Endothelial cell of umbilical vein (primary cell): ENCODE data around the gene EDAR. TPM values are rescaled to one million over a fixed set of nuclear protein-coding genes. Genes with fewer than 3 reads are reported as not detected.

Source experiments
- BruUV-seq: library from RNA; stranded (reverse); fragments of 400-500 nt; replicated peaks from 2 replicates; lab custom pipeline; 2021; lab: Mats Ljungman, UMichigan
- CTCF ChIA-PET: fragments of 300-600, 350-600 bp; sonication (Branson Sonifier 250); formaldehyde crosslinking; loops from one replicate; lab custom pipeline; 2021; ENCODE audit warnings: antibody characterized with exemption, inconsistent platforms; lab: Charles Lee
- POLR2A ChIA-PET: fragments of 300-600, 350-600 bp; sonication (Branson Sonifier 250); formaldehyde crosslinking; loops from one replicate; lab custom pipeline; 2021; ENCODE audit warnings: antibody characterized with exemption, inconsistent platforms; lab: Charles Lee
- DNase-seq: peaks from one replicate; pipeline ENCODE4 v3.0.0-alpha.2; 2011; ENCODE audit warnings: low read depth, low spot score
- FAIRE-seq: peaks from 2 replicates; lab custom pipeline; 2011; peaks lifted over from hg19 to GRCh38; lab: Jason Lieb, UNC
- H2AFZ ChIP-seq: 2 replicates; pipeline ENCODE4 v1.6.0; 2012; ENCODE audit warnings: low read depth, low read length, control low read depth, inconsistent platforms
- H3K27ac ChIP-seq: 2 replicates; pipeline ENCODE4 v1.5.1; 2011; ENCODE audit warnings: low read depth, mild to moderate bottlenecking, control low read depth, low read length, moderate library complexity; ENCODE audit not compliant: insufficient read depth
- H3K27me3 ChIP-seq, 2 experiments: 2 replicates each; pipeline versions ENCODE4 v1.6.0 to v1.6.1; 2011; ENCODE audit warnings: low read length in 2 of 2, mixed read lengths in 1 of 2; ENCODE audit not compliant: control insufficient read depth in 2 of 2, insufficient read depth in 2 of 2
- H3K36me3 ChIP-seq, 2 experiments: 2 replicates in 1 of 2; 3 replicates in 1 of 2; pipeline ENCODE4 v1.5.1; 2011; ENCODE audit warnings: low read length in 2 of 2, mild to moderate bottlenecking in 1 of 2, moderate library complexity in 1 of 2; ENCODE audit not compliant: control insufficient read depth in 2 of 2, insufficient read depth in 2 of 2; ENCODE audit errors: extremely low read depth in 1 of 2
- H3K4me1 ChIP-seq: 3 replicates; pipeline ENCODE4 v1.5.1; 2011; ENCODE audit warnings: mild to moderate bottlenecking, low read length; ENCODE audit not compliant: control insufficient read depth, insufficient read depth; ENCODE audit errors: extremely low read depth
- H3K4me2 ChIP-seq: 2 replicates; pipeline ENCODE4 v1.6.1; 2011; ENCODE audit warnings: low read length, control low read depth, mixed read lengths; ENCODE audit not compliant: insufficient read depth
- H3K4me3 ChIP-seq, 3 experiments: fragments of 200-600 bp in 1 of 3; sonication (generic), shearing (Covaris generic) in 1 of 3; replicated peaks in 1 of 3; 2 replicates each; pipeline ENCODE4 v1.5.1; 2011 to 2016; ENCODE audit warnings: control low read depth in 3 of 3, low read length in 3 of 3, mild to moderate bottlenecking in 2 of 3, inconsistent platforms in 1 of 3, low read depth in 1 of 3, moderate library complexity in 1 of 3; ENCODE audit not compliant: insufficient read depth in 1 of 3
- H3K79me2 ChIP-seq: 2 replicates; pipeline ENCODE4 v1.6.0; 2012; ENCODE audit warnings: low read length, inconsistent platforms; ENCODE audit not compliant: control insufficient read depth, insufficient read depth
- H3K9ac ChIP-seq: replicated peaks from 2 replicates; pipeline ENCODE3; 2011; ENCODE audit warnings: low read length, control low read depth; ENCODE audit not compliant: insufficient read depth; ENCODE audit errors: extremely low read depth
- H3K9me1 ChIP-seq: replicated peaks from 3 replicates; pipeline ENCODE4 v1.6.0; 2011; ENCODE audit warnings: mild to moderate bottlenecking, low read length; ENCODE audit not compliant: control insufficient read depth, insufficient read depth; ENCODE audit errors: extremely low read depth
- H3K9me3 ChIP-seq: replicated peaks from 2 replicates; pipeline ENCODE4 v1.5.1; 2012; ENCODE audit warnings: low read length, inconsistent platforms; ENCODE audit not compliant: control insufficient read depth, insufficient read depth
- H4K20me1 ChIP-seq: replicated peaks from 2 replicates; pipeline ENCODE3; 2011; ENCODE audit warnings: mild to moderate bottlenecking, low read length; ENCODE audit not compliant: control insufficient read depth, insufficient read depth; ENCODE audit errors: extremely low read depth
- EZH2 ChIP-seq: IDR thresholded peaks from 2 replicates; pipeline ENCODE4 v1.6.1; 2012; ENCODE audit warnings: borderline replicate concordance, low read depth, mild to moderate bottlenecking, moderate library complexity, low read length, inconsistent platforms; ENCODE audit not compliant: severe bottlenecking
- FOS ChIP-seq: IDR thresholded peaks from 2 replicates; pipeline ENCODE4 v1.6.1; 2011; ENCODE audit warnings: mild to moderate bottlenecking, low read length, moderate library complexity, borderline replicate concordance; ENCODE audit not compliant: insufficient read depth
- GATA2 ChIP-seq: IDR thresholded peaks from 2 replicates; pipeline ENCODE4 v1.7.0; 2011; ENCODE audit warnings: low read depth, mild to moderate bottlenecking, moderate library complexity, mixed read lengths, low read length; ENCODE audit not compliant: insufficient read length, insufficient read depth
- JUN ChIP-seq: IDR thresholded peaks from 2 replicates; pipeline ENCODE4 v1.6.1; 2011; ENCODE audit warnings: borderline replicate concordance, low read depth; ENCODE audit not compliant: insufficient read length, insufficient read depth
- POLR2A ChIP-seq: IDR thresholded peaks from 2 replicates; pipeline ENCODE4 v1.6.1; 2012; ENCODE audit warnings: low read depth, mild to moderate bottlenecking, control low read depth, low read length
- POLR2AphosphoS5 ChIP-seq: IDR thresholded peaks from 2 replicates; pipeline ENCODE4 v1.6.1; 2012; ENCODE audit warnings: low read depth, mild to moderate bottlenecking, control low read depth, low read length, moderate library complexity; ENCODE audit not compliant: insufficient read depth
- dilution Hi-C: fragments of 300-500 bp; cut with MboI; formaldehyde crosslinking; loops from one replicate; pipeline ENCODE4 v1.15.0; 2019; ENCODE audit warnings: low sequenced_read_pairs; ENCODE audit not compliant: extremely low pct_ligation_motif_present
- intact Hi-C: fragments of 100-400 bp; cut with micrococcal nuclease; formaldehyde crosslinking; loops from one replicate; pipeline ENCODE4 v1.10.0; 2022
- polyA plus RNA-seq, 4 experiments: library from polyadenylated mRNA; depleted of rRNA in 3 of 4; stranded (reverse) in 3 of 4; unstranded in 1 of 4; fragments of >200 nt; gene quantifications; 2 replicates each; pipeline versions ENCODE4 v1.2.1 to v1.2.3, GENCODE V29; 2011 to 2012; ENCODE audit warnings: missing spikeins in 1 of 4
- total RNA-seq: library from RNA; stranded (reverse); gene quantifications from 2 replicates; pipeline ENCODE4 v1.2.3, GENCODE V29; 2021
- TF ChIP-seq, protein P1 (sequence below), 2 donors: IDR thresholded peaks; 1 replicate in 1 of 2; 2 replicates in 1 of 2; pipeline ENCODE4 v1.5.1; 2011; ENCODE audit warnings: low read length in 2 of 2, mild to moderate bottlenecking in 2 of 2, moderate library complexity in 2 of 2, control low read depth in 1 of 2, inconsistent platforms in 1 of 2, low read depth in 1 of 2; ENCODE audit not compliant: insufficient read depth in 1 of 2; ENCODE audit errors: extremely low read depth in 1 of 2
- TF ChIP-seq, protein P2 (sequence below): IDR thresholded peaks from 2 replicates; pipeline ENCODE4 v1.6.1; 2011; ENCODE audit not compliant: insufficient read depth, insufficient read length

The EDAR gene
- total and polyA plus RNA-seq, 2 donors (not counting 3 experiments of a cell fraction or from before 2014, with no cell fraction given): not detected

DNA sequence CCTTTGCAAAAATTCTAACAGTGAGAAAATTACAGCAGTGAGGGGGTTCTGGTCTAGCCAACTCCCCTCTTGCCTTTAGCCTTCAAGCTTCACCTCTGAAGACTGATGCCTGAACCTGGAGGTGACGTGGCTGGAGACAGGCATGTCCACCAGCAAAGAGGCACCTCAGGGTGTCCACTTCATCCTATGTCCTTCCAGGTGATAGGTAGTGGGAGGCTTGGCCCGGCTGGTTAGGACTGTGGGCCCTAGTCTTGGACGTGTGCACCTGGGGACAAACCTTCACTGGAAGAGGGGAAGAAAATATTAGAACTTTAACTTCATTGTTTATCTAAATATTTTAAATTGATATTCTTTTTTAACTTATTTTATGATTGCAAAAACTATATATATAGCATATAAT, 35.5 kb upstream of the EDAR start:
- H3K36me3 ChIP-seq: no peaks in the 10 kb centered on the region
- no peaks in the 10 kb centered on the region for H3K9me3 ChIP-seq
- ChIA-PET POLR2A (no interaction called here), CTCF (no interaction called here)
- no TSS peak for BruUV-seq
- TF ChIP-seq, protein P1, sequence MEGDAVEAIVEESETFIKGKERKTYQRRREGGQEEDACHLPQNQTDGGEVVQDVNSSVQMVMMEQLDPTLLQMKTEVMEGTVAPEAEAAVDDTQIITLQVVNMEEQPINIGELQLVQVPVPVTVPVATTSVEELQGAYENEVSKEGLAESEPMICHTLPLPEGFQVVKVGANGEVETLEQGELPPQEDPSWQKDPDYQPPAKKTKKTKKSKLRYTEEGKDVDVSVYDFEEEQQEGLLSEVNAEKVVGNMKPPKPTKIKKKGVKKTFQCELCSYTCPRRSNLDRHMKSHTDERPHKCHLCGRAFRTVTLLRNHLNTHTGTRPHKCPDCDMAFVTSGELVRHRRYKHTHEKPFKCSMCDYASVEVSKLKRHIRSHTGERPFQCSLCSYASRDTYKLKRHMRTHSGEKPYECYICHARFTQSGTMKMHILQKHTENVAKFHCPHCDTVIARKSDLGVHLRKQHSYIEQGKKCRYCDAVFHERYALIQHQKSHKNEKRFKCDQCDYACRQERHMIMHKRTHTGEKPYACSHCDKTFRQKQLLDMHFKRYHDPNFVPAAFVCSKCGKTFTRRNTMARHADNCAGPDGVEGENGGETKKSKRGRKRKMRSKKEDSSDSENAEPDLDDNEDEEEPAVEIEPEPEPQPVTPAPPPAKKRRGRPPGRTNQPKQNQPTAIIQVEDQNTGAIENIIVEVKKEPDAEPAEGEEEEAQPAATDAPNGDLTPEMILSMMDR (IDR thresholded peaks at IDR 0.05; ENCODE audit: extremely low read depth in 1 of 2, insufficient read depth in 1 of 2, low read depth in 1 of 2, low read length in 2 of 2): no peak
- TF ChIP-seq, protein P2, sequence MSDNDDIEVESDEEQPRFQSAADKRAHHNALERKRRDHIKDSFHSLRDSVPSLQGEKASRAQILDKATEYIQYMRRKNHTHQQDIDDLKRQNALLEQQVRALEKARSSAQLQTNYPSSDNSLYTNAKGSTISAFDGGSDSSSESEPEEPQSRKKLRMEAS: no peak
- TF ChIP-seq GATA2 (no peak), FOS (no peak), JUN (no peak), POLR2A (no peak), EZH2 (no peak), POLR2AphosphoS5 (no peak)
- no peak overlapping the region for H3K4me2 ChIP-seq
- H3K27ac ChIP-seq: no peak overlapping the region
- intact Hi-C loops (no loop called here), dilution Hi-C loops (no loop called here)
- H3K79me2 ChIP-seq: no peaks in the 10 kb centered on the region
- no peaks in the 10 kb centered on the region for H3K9me1 ChIP-seq
- H2AFZ ChIP-seq: no peak overlapping the region
- no peak overlapping the region for H3K9ac ChIP-seq
- H4K20me1 ChIP-seq: no peaks in the 10 kb centered on the region
- peaks cover 3 to 8% of the 10 kb centered on the region in 2 experiments for H3K27me3 ChIP-seq
- no peaks in the 10 kb centered on the region for H3K4me1 ChIP-seq
- DNase-seq (no peak), FAIRE-seq (no peak)
- no peak overlapping the region for H3K4me3 ChIP-seq
